ENCODE data around the gene HELZ.

DNA sequence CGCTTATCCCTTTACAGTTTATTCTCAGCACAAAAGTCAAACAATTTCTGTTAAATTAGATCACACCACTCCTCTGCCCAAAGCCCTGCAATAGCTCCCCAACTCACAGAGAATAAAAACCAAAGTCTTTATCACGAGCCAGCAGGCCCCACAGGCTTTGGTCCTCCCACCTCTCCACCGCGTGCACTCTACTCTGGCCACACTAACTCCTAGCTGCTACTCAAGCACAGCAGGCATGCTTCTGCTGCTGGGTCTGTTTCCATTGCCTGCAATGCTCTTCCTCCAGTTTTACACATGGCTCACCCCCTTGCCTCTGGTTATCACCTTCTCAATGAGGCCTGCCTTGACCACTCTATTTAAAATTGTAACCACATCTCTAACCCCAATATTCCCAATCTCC, 27.6 kb downstream of the HELZ start:
- no peak for TF ChIP-seq POLR2A (IDR thresholded peaks at IDR 0.05)
- TF ChIP-seq, protein P1, sequence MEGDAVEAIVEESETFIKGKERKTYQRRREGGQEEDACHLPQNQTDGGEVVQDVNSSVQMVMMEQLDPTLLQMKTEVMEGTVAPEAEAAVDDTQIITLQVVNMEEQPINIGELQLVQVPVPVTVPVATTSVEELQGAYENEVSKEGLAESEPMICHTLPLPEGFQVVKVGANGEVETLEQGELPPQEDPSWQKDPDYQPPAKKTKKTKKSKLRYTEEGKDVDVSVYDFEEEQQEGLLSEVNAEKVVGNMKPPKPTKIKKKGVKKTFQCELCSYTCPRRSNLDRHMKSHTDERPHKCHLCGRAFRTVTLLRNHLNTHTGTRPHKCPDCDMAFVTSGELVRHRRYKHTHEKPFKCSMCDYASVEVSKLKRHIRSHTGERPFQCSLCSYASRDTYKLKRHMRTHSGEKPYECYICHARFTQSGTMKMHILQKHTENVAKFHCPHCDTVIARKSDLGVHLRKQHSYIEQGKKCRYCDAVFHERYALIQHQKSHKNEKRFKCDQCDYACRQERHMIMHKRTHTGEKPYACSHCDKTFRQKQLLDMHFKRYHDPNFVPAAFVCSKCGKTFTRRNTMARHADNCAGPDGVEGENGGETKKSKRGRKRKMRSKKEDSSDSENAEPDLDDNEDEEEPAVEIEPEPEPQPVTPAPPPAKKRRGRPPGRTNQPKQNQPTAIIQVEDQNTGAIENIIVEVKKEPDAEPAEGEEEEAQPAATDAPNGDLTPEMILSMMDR (IDR thresholded peaks at IDR 0.05) = no peak
